SU-DHL-6 (cell line): ENCODE results near the gene SOX5.

Experiments
- H2AFZ ChIP-seq: fragments of 200-600 bp; sonication (generic); 2 replicates; pipeline ENCODE4 v1.6.1; 2014; ENCODE audit warnings: low read depth, mild to moderate bottlenecking, moderate library complexity, mixed read lengths, antibody characterized with exemption, low read length; ENCODE audit not compliant: severe bottlenecking
- H3F3A ChIP-seq: fragments of 200-600 bp; shearing (Covaris generic); 2 replicates; pipeline ENCODE4 v1.6.0; 2016; ENCODE audit warnings: antibody characterized with exemption, mild to moderate bottlenecking; ENCODE audit not compliant: insufficient read depth
- H3K27ac ChIP-seq: fragments of 200-600 bp; sonication (generic); 2 replicates; pipeline ENCODE4 v1.5.1; 2016; ENCODE audit warnings: low read depth, mild to moderate bottlenecking, low read length, moderate library complexity, mixed read lengths
- H3K27me3 ChIP-seq: fragments of 200-600 bp; sonication (generic), shearing (Covaris generic); 2 replicates; pipeline ENCODE4 v1.6.0; 2014; ENCODE audit warnings: mild to moderate bottlenecking, low read length
- H3K36me3 ChIP-seq: fragments of 200-600 bp; sonication (generic); 2 replicates; pipeline ENCODE4 v1.6.1; 2014; ENCODE audit warnings: mild to moderate bottlenecking, low read length, mixed read lengths
- H3K4me2 ChIP-seq: fragments of 300-600, 200-600 bp; shearing (Covaris generic), sonication (generic); 2 replicates; pipeline ENCODE4 v1.6.0; 2014; ENCODE audit warnings: low read length, low read depth, mild to moderate bottlenecking; ENCODE audit not compliant: poor library complexity, severe bottlenecking
- H3K4me3 ChIP-seq: fragments of 200-600 bp; sonication (generic); 2 replicates; pipeline ENCODE4 v1.5.1; 2014; ENCODE audit warnings: antibody characterized with exemption, low read length, mild to moderate bottlenecking, mixed read lengths; ENCODE audit not compliant: insufficient read depth, poor library complexity, severe bottlenecking
- H3K79me2 ChIP-seq: fragments of 200-600 bp; sonication (generic); 2 replicates; pipeline ENCODE4 v1.6.1; 2014; ENCODE audit warnings: mild to moderate bottlenecking, low read length, moderate library complexity; ENCODE audit not compliant: insufficient read depth
- H3K9ac ChIP-seq: fragments of 200-600 bp; sonication (generic); 2 replicates; pipeline ENCODE4 v1.7.0; 2014; ENCODE audit warnings: mild to moderate bottlenecking, low read length
- H3K9me2 ChIP-seq: fragments of 200-600 bp; sonication (generic); replicated peaks from 2 replicates; pipeline ENCODE4 v1.6.1; 2014; ENCODE audit warnings: low read length; ENCODE audit not compliant: insufficient read depth
- H3K9me3 ChIP-seq: fragments of 200-600 bp; sonication (generic); 2 replicates; pipeline ENCODE4 v1.6.1; 2014; ENCODE audit warnings: low read length, mixed read lengths; ENCODE audit not compliant: insufficient read depth
- H4K20me1 ChIP-seq: fragments of 200-600 bp; sonication (generic); 2 replicates; pipeline ENCODE4 v1.6.1; 2014; ENCODE audit warnings: low read depth, mild to moderate bottlenecking, antibody characterized with exemption, low read length, moderate library complexity, mixed read lengths
- CTCF ChIP-seq: fragments of 200-600 bp; sonication (generic); IDR thresholded peaks from one replicate; pipeline ENCODE4 v1.5.1; 2017; ENCODE audit warnings: antibody characterized with exemption, mild to moderate bottlenecking, low read length, moderate library complexity; ENCODE audit not compliant: insufficient read depth, poor library complexity, severe bottlenecking
- EZH2phosphoT487 ChIP-seq: fragments of 200-600 bp; sonication (generic), shearing (Covaris generic); conservative IDR thresholded peaks from 2 replicates; pipeline ENCODE4 v1.6.1; 2018; ENCODE audit warnings: mild to moderate bottlenecking, antibody characterized with exemption, low read length, moderate library complexity, mixed read lengths

The SOX5 gene

GRCh38 chr12:23964812-23965211, 15.3 kb upstream of the SOX5 start:
- Histone ChIP-seq H3K27me3 (no peaks in the 10 kb centered on the region), H3K4me3 (no peak overlapping the region), H3K4me2 (no peak overlapping the region), H4K20me1 (no peaks in the 10 kb centered on the region), H3K36me3 (no peaks in the 10 kb centered on the region), H3K9me2 (no peaks in the 10 kb centered on the region), H3K9ac (no peak overlapping the region), H3K79me2 (no peaks in the 10 kb centered on the region), H3K27ac (no peak overlapping the region), H2AFZ (no peak overlapping the region), H3F3A (no peaks in the 10 kb centered on the region), H3K9me3 (no peaks in the 10 kb centered on the region)
- TF ChIP-seq EZH2phosphoT487 (no peak), CTCF (no peak)

GRCh38 chr12:23959826-23960225, 10.4 kb upstream of the SOX5 start:
- TF ChIP-seq CTCF = no peak
- TF ChIP-seq EZH2phosphoT487 = no peak
- no peaks in the 10 kb centered on the region for H3K9me2 ChIP-seq
- H4K20me1 ChIP-seq = no peaks in the 10 kb centered on the region
- no peak overlapping the region for H3K27ac ChIP-seq
- no peaks in the 10 kb centered on the region for H3K9me3 ChIP-seq
- no peaks in the 10 kb centered on the region for H3F3A ChIP-seq
- H2AFZ ChIP-seq = no peak overlapping the region
- no peak overlapping the region for H3K4me3 ChIP-seq
- no peak overlapping the region for H3K9ac ChIP-seq
- H3K27me3 ChIP-seq = no peaks in the 10 kb centered on the region
- no peaks in the 10 kb centered on the region for H3K36me3 ChIP-seq
- H3K4me2 ChIP-seq = no peak overlapping the region
- no peaks in the 10 kb centered on the region for H3K79me2 ChIP-seq

- Histone ChIP-seq H3K27ac (no peak overlapping the region), H3K4me3 (no peak overlapping the region), H3K4me2 (no peak overlapping the region), H2AFZ (no peak overlapping the region), H3K79me2 (no peaks in the 10 kb centered on the region), H3K9me3 (no peaks in the 10 kb centered on the region), H3K27me3 (no peaks in the 10 kb centered on the region), H3F3A (no peaks in the 10 kb centered on the region), H3K9ac (no peak overlapping the region), H3K9me2 (no peaks in the 10 kb centered on the region), H4K20me1 (no peaks in the 10 kb centered on the region), H3K36me3 (no peaks in the 10 kb centered on the region)
- TF ChIP-seq CTCF (no peak), EZH2phosphoT487 (no peak)
Measured at GRCh38 chr12:23954332-23954731, 4.9 kb upstream of the SOX5 start.
